Activated CD8-positive, alpha-beta memory T cell treated with anti-CD3 and anti-CD28 coated beads for 48 hours (primary cell): ENCODE measurements around the gene SERPINE2.
A peak's percentile ranks its signal among the peaks of the same experiment; 100 is the strongest.

Experiments
- DNase-seq, 3 experiments: peaks; one replicate each; pipeline ENCODE4 v3.0.0-alpha.2; 2020; ENCODE audit warnings: low read depth in 2 of 3, low spot score in 2 of 3

The SERPINE2 gene

GRCh38 chr2:223978451-223978850 is 60.6 kb downstream of the SERPINE2 start:
- no peak for DNase-seq

- DNase-seq: no peak
Observed at GRCh38 chr2:223976635-223977226, 62.4 kb downstream of the SERPINE2 start.

DNA sequence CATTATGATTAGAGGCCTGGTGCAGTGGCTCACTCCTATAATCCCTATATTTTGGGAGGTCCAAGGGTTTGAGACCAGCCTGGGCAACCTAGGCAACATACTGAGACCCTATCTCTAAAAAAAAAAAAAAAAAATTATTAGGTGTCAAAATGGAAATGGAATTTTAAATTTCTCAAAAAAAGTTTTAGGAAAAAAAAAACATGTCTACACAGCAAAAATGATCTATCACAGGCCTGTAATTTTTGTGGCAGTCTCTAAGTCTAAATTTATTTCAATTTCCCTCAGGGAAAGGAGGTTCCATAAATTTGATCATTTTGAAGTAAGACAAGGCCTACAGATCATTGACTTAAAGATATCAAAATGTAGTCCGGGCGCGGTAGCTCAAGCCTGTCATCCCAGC is 65.5 kb downstream of the SERPINE2 start:
- no peak for DNase-seq

- no peak for DNase-seq
Observed at GRCh38 chr2:223972656-223973102, 66.4 kb downstream of the SERPINE2 start.

- no peak for DNase-seq
Observed at GRCh38 chr2:223971731-223972130, 67.4 kb downstream of the SERPINE2 start.

GRCh38 chr2:223970343-223971128 is 68.5 kb downstream of the SERPINE2 start:
- DNase-seq: peak in 1 of 3 experiments; percentile 45

GRCh38 chr2:223969856-223970255 is 69.2 kb downstream of the SERPINE2 start:
- DNase-seq: no peak

DNA sequence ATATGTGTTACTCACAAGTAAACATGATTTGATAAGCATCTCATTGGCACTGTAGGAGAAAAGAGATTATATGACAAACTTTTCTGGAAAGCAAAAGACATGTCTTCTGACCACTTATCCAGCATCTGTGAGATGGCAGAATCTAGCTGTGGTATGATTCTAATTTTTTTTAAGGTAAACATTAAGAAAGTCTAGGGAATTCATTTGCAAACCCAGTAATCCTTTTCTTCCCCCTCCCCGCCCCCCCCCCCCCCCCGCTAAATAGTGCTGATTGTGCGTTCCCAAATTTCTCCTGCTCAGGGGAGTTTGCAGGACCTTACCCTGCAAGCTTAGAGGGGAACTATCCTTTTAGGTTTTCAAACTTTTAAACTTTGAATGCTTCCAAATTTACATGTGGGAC is 69.8 kb downstream of the SERPINE2 start:
- no peak for DNase-seq

DNA sequence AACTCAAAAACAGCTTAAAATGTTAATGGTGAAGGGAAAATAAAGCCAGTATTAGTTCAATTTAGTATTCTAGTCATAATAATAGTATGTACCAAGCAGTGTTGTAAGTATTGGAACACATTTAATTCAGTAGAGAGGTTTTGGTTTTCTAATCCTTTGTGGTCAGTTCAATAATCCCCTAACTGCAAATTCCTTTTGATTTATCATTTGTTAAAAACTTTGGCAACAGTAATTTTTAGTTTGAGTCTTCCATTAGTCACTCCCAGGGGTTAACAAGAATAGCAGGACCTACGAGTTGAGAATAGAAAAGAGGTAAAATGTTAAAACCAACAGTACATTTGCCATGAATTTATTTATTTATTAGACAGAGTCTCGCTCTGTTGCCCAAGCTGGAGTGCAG is 71.1 kb downstream of the SERPINE2 start:
- no peak for DNase-seq

DNA sequence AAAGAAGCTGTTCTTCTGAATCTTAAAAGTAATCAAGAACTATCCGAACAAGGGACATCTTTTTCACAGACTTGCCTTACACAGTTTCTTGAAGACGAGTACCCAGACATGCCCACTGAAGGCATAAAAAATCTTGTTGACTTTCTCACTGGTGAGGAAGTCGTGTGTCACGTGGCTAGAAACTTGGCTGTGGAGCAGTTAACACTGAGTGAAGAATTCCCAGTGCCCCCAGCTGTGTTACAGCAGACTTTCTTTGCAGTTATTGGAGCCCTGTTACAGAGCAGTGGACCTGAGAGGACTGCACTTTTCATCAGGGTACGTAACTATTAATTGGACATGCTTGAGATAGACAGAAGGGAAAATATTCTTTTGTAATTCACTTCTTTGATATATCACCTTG is 79.4 kb downstream of the SERPINE2 start:
- DNase-seq: no peak

DNA sequence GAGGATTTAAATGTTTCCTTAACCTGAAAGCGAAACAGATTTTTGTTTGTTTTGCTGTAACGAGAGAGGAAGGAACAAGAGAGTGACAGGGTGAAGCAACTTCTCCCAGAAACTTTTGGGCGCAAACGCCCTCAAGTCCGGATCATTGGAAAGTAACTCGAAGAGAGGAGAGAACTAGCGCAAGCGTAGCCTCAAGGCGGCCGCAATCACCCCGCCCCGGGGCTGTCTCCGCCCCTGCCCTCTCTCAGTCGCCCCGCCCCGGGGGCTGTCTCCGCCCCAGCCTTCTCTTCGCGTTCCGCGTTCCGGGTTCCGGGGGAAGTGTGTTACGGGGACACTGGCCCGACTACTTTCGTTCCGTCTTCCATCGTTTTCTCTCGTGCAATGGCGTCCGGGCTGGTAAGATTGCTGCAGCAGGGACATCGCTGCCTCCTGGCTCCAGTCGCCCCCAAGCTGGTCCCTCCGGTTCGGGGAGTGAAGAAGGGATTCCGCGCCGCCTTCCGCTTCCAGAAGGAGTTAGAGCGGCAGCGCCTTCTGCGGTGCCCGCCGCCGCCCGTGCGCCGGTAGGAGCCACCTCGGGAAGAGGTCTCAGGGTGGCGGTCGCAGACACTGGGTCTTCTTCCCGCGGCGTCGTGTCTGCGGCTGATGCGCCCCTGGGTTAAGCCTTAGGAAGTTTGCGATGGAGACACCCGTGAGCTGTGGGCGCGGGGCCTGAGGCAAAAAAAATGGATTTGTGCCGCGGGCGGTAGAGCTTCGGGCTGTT is 81.8 kb downstream of the SERPINE2 start, which contains the start of gene MRPL44:
Gene MRPL44 (plus strand): TSS at position 372 of the 760 bp plus-strand sequence. CDS start 10 bp downstream, at position 382.
- DNase-seq: peak; percentile 90 to 99 (median 96)

GRCh38 chr2:223956300-223956699 is 82.8 kb downstream of the SERPINE2 start:
- no peak for DNase-seq

DNA sequence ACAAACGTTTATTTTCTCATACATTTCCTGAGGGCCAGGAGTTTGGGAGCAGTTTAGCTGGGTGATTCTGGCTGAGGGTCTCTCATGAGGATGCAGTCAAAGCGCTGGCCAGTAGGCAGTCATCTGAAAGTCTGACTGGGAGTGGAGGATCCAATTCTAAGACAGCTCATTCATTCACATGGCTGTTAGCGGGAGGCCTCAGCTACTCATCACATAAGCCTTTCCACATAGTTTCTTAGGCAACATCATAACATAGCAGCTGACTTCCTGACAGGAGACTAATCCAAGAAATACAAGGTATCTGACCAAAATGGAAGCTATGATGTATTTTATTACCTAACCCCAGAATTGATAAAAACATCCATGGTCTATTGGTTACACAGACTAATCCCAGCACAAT is 84.7 kb downstream of the SERPINE2 start:
- no peak for DNase-seq

DNA sequence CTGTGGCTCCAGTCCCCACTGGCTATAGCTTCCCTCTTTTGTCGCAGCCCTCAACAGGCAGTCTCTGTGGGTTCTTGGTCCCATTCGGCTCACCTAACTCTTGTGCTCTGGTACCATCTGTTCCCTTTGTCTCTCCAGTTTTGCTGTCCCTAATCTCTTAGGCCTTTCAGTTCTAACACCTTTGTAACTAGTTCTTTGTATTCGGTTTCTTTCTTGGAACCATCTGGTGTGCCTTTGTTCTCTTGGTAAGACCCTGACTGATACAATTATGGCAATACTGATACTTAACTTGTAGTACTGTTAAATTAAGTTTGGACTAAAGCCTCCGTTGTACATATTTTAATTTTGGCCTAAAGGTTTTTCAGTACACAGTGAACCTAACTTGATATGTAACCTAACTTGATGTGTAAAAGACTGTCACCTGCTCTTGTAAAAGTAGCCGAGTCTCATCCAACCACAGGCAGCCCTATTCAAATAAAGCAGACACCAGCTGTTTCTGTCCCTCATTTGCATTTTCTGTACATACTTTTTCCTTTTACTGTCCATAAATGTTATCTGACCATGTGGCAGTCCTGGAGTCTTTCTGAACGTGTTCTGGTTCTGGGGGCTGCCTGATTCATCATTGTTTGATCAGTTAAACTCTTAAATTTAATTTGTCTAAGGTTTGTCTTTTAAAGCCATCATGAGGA is 86.7 kb downstream of the SERPINE2 start:
- no peak for DNase-seq

- no peak for DNase-seq
Observed at GRCh38 chr2:223950448-223951347, 88.4 kb downstream of the SERPINE2 start.

GRCh38 chr2:223949241-223949840 is 89.7 kb downstream of the SERPINE2 start:
- DNase-seq: no peak

- DNase-seq: no peak
Observed at GRCh38 chr2:223947711-223948205, 91.3 kb downstream of the SERPINE2 start.

DNA sequence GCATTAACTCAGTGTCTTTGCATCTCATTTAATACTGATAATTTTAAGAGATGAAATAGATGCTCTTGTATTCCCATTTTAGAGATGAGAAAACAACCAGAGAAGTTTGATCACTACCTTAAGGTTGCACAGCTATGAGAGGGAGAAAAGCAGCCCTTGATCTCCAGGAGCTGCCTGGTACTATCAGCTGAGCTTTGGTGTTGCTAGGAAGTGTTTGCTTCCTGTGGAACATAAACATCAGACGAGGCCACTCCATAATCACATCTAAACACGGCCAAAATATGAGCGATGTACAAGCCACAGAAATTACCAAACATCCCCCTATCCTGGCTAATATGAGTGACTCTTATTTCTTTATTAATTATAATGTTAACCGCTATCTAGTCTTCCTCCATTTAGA is 93.3 kb downstream of the SERPINE2 start:
- no peak for DNase-seq

DNA sequence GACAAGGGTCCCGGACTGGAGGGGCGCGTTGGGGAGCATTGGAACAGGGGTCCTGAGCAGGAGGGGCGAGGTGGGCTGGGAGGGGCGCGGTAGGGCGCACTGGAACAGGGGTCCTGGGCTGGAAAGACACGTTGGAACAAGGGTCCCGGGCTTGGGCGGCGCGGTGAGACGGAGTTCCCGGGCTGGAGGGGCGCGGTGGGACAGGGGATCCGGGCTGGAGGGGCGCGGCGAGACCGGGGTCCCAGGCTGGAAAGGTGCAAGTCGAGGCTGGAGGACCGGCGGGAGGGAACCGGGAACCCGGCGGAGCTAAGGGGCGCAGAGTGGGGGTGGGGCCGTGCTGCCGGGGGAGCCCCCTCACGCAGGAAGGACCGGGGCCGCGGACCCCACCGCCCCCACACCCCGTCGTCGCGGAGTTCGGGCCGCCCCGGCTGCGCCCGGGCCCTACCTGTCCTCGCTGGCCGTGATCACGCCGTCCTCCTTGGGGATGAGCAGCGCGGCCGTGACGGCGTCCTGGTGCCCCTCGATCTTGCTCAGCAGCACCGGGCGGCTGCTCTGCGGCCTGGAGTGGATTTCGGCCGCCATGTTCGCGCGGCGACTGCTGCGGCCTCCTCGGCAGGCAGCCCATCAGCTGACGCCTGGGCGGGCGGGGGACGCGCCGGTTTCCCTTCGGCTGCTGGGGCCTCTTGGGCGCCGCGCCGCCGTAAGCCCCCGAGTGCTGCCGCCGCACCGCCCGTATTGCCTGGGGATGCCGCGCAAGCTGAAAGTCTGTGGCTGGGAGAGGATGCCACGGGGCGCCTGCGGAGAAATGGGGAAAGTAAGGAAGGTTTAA is 94.2 kb downstream of the SERPINE2 start, which contains the start of gene WDFY1:
Gene WDFY1 (minus strand): TSS at position 633 of the 829 bp plus-strand sequence. CDS start 51 bp downstream, at position 582.
- DNase-seq: peak; percentile 52 to 64 (median 63)
